ENCODE measurements around the gene INTS11.

INTS11 gene

GRCh38 chr1:1311107-1312104 is 13.1 kb downstream of the INTS11 start:
- DNase-seq, result no peak

GRCh38 chr1:1310476-1311053 is 13.9 kb downstream of the INTS11 start:
- no peak for DNase-seq

DNA sequence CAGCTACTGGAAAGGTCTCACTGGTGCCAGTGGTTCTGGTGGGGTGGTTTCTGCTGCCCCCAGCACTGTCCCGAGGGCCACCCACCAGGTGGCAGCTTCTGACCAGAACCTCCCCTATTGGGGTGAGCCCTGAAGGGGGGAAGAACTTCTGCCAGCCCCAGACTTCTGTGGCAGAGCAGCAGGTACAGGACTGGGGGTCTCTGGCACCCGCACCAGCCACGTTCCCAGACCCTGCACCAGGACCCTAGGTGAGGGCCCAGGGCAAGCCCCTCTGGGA is 14.4 kb downstream of the INTS11 start:
- DNase-seq, result no peak

- no peak for DNase-seq
Measured at GRCh38 chr1:1309251-1310108, 15.0 kb downstream of the INTS11 start.

GRCh38 chr1:1308756-1309250 is 15.7 kb downstream of the INTS11 start:
- no peak for DNase-seq

- DNase-seq, result peak; percentile 92
Measured at GRCh38 chr1:1307923-1308755, 16.3 kb downstream of the INTS11 start, which contains the start of the genes ACAP3 and PUSL1. TSS of gene ACAP3 (minus strand) at chr1:1307930. CDS start at chr1:1307815, 115 bp downstream. TSS of gene PUSL1 (plus strand) at chr1:1308597. CDS start at chr1:1308644, 47 bp downstream.

DNA sequence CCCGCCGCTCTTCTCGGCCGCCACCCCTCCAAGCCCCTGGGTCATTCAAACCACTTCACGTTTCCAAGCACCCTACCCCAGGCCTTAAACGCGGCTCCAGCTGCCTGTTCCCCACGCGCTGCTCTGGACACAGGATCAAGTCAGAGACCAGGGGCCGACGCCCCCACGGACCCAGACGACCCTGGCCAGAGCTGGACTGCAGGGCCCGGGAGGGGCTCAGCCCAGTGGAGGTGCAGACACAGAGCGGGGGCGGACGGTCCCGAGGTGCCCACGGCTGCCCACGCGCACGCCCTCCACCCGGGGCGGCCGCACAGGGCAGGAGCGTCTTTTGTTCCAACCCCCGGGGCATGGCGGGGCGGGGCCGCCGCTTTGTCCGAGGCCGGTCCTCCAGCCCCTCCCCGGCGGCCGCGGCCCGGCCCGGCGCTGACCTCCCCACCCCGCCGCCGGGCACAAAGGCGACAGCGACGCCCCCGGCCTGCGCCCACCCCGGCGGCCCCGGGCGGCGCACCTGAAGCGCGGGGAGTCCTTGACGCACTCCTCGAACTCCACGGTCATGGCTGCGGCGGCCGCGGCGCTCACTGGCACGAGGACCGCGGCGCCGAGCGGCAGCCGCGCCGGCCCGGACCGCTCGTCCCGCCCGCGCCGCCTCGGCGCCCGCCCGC is 17.1 kb downstream of the INTS11 start:
- no peak for DNase-seq

- no peak for DNase-seq
Measured at GRCh38 chr1:1306661-1307260, 17.7 kb downstream of the INTS11 start.

- no peak for DNase-seq
Measured at GRCh38 chr1:1306070-1306660, 18.3 kb downstream of the INTS11 start.

DNA sequence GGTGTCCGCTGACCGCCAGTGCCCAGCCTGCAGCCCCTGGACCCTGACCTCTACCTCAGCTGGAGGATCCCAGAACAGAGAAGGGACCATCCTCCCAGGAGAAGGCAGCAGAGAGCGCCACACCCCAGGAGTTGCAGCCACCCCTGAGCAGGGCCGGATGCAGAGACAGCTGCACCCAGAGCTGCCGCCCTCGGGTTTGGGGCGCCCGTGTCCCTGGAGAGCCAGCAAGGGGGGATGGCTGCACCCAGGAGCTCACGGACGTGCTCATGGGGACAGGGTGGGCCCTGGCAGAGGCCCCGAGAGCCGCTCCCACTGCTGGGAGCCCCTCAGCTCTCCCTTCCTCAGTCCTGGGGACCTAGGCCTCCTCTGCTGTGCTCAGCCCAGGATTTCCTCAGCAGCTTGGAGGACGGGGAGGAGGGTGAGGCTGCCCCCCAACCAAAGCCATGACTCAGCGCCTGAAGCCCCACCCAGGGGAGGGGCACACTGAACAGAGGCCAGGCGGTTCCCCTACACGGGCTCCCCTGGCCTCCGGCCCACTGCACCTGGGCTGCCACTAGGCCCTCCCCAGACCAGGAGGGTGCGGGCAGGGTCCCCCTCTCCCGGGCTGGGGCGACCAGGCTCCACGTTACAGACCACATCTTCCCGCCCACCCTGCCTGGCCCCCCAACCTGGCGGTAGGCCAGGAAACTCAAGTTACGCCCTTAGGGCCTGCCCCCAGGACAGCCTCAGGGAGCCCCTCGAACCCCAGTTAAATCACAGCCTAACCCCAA is 19.0 kb downstream of the INTS11 start:
- DNase-seq, result peak; percentile 72

- no peak for DNase-seq
Measured at GRCh38 chr1:1304331-1305299, 19.8 kb downstream of the INTS11 start.

GRCh38 chr1:1303736-1304135 is 20.7 kb downstream of the INTS11 start:
- DNase-seq, result no peak

- DNase-seq, result no peak
Measured at GRCh38 chr1:1302951-1303509, 21.4 kb downstream of the INTS11 start.

DNA sequence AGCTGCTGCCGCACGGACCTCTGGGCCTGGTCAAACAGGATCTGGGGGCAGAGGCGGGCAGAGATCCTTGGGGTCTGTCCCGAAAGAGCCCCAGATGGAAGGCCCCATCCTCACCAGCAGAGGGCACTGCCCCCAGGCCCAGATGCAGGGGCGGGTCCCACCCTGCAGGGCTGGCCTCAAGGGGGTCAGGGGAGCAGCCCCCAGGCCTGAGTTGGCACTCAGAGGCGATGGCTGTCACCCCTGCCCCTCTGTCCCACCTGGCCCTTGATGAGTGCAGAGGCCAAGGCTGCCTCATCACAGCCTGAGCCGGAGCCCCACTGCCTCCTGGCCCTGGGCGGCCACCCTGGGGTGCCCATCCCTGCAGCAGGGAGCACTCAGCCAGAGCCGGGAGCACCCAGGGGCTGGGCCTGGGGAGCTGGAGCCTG is 22.4 kb downstream of the INTS11 start:
- no peak for DNase-seq

- no peak for DNase-seq
Measured at GRCh38 chr1:1300352-1300739, 24.1 kb downstream of the INTS11 start.

DNA sequence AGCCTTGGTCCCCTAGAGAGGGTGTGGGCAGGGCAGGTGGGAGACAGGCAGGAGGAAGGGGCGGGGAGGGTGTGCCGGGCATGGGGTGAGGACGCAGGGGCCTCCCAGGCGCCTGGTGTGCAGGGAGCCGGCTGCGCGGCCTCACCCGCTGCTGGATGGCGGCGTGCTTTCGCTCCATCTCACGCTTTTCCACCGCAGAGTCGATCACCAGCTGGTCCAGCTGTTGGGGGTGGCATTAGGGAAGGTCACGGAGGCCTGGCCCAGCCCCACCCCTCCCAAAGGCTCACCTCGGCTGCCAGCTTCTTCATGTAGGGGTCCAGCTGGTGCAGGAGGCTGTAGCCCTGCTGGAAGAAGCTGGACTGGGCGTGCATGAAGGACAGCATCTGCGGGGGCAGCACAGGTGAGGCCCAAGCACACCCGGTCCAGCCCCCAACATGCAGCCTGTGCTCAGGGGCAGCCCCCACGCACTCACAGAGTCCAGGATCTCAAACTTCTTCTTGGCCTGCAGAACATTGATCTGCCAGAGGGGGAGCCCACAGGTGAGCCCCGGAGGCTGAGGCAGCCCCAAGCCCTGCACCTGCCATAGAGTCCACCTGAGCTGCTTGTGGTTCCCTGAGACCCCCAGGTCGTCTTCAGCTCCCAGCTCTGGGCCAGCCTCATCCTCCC is 24.6 kb downstream of the INTS11 start:
- peak; percentile 32 for DNase-seq

- DNase-seq, result no peak
Measured at GRCh38 chr1:1298861-1299685, 25.4 kb downstream of the INTS11 start.

Measured in activated CD4-positive, alpha-beta T cell treated with anti-CD3 and anti-CD28 coated beads, Interleukin-10, Interleukin-2, amounts not matched to agents 100 ng/mL and 50 ng/mL, durations not matched to agents 16 hours and 8 hours (primary cell).